NCI-H1417 (cell line): ENCODE results near the gene DNMT3B.
"Not testable (repeated sequence)": the region's sequence is repeated elsewhere in the genome, so short reads cannot be mapped to it uniquely, and the experiment has no call there.

Experiments used
- DNase-seq, 3 experiments: peaks; one replicate each; lab custom pipeline; 2025; lab: John Stamatoyannopoulos, UW

Gene DNMT3B

GRCh38 chr20:32761831-32762753 is at the start of gene DNMT3B:
DNMT3B (plus strand) TSS chr20:32762385; CDS start chr20:32780324, 17,939 bp downstream.
- peak; percentile 81 to 97 (median 92) for DNase-seq

DNA sequence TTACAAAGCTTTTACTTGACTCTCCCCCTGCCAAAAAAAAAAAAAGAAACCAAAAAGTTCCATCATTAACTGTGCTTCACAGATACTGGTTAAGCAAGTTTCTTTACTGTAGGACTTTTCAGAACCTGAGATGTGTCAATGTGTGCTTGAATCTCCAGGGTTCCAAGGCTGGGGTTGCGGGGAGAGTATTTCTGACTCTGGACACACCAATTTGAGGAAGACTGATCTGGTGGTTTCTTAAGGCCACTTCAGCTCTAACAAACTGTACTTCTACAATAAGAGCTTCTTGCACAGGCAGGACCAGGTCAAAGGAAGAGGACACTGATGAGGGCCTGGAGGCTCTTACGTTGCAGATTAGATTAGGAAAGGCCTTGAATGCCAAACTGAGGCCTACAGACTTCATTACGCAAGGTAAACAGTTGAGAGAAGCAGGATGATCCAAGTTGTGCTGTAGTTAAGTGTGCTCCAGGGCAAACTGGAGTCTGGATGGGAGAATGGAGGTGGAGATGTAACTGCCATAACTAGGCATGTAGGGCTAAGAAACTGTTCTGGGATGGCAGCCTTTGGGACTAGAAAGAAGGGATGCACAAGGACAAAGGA is 43.3 kb upstream of the DNMT3B start:
- DNase-seq: no peak

DNA sequence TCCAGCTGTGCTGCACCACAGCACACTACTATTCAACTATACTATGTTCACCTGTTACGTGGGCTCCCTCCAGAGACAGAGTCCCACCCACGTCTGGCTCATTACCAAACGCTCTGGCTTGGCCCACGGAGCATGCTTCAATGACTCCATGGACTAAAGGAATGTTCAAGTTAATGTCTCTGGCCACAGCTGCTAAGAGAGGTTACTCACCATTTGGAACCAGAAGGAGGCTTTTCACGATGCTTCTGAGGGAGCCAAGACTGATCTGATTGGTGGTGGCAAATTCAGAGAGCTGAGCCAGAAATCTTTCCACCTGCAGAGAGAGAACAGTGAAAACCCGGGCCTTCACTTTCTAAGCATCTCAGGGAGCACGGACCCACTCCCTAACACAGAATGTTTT is 34.5 kb upstream of the DNMT3B start:
- no peak for DNase-seq

DNA sequence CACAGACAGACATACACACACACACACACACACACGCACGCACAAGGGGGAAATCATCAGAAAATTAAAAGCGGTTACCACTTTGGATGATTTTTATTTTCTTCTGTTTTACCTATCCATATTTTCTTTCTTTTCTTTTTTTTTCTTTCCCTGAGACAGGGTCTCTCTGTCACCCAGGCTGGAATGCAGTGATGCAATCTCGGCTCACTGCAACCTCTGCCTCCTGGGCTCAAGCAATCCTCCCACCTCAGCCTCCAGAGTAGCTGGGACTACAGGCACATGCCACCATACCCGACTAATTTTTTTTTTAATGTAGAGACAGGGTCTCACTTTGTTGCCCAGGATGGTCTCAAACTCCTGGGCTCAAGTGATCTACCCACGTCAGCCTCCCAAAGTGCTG is 33.8 kb upstream of the DNMT3B start:
- DNase-seq: not testable (repeated sequence)

DNA sequence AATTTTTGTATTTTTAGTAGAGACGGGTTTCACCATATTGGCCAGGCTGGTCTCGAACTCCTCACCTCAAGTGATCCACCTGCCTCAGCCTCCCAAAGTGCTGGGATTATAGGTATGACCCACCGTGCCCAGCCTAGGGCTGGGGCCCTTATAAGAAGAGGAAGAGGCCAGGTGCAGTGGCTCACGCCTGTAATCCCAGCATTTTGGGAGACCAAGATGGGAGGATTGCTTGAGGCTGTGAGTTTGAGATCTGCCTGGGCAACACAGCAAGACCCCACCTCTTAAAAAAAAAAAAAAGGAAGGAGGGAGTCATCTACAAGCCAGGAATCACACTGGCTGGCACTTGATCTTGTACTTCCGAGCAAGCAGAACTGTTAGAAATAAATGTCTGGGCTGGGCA is 32.9 kb upstream of the DNMT3B start:
- DNase-seq: not testable (repeated sequence)

GRCh38 chr20:32731882-32732266 is 30.3 kb upstream of the DNMT3B start:
- no peak for DNase-seq

GRCh38 chr20:32737371-32738223 is 24.6 kb upstream of the DNMT3B start:
- no peak for DNase-seq

DNA sequence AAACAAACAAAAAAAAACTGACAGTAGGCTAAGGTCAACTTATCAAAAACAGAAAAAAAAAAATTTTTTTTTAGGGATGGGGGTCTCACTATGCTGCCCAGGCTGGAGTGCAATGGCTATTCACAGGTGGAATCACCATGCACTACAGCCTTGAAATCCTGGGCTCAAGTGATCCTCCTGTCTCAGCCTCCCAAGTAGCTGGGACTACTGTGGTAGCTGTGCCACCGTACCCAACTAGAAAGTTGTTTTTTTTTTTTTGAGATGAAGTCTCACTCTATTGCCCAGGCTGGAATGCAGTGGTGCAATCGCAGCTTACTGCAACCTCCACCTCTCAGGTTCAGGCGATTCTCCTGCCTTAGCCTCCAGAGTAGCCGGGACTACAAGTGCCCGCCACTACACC is 21.0 kb upstream of the DNMT3B start:
- DNase-seq: no peak

GRCh38 chr20:32742322-32743236 is 19.6 kb upstream of the DNMT3B start:
- DNase-seq: peak in 2 of 3 experiments; percentile 40 to 49

DNA sequence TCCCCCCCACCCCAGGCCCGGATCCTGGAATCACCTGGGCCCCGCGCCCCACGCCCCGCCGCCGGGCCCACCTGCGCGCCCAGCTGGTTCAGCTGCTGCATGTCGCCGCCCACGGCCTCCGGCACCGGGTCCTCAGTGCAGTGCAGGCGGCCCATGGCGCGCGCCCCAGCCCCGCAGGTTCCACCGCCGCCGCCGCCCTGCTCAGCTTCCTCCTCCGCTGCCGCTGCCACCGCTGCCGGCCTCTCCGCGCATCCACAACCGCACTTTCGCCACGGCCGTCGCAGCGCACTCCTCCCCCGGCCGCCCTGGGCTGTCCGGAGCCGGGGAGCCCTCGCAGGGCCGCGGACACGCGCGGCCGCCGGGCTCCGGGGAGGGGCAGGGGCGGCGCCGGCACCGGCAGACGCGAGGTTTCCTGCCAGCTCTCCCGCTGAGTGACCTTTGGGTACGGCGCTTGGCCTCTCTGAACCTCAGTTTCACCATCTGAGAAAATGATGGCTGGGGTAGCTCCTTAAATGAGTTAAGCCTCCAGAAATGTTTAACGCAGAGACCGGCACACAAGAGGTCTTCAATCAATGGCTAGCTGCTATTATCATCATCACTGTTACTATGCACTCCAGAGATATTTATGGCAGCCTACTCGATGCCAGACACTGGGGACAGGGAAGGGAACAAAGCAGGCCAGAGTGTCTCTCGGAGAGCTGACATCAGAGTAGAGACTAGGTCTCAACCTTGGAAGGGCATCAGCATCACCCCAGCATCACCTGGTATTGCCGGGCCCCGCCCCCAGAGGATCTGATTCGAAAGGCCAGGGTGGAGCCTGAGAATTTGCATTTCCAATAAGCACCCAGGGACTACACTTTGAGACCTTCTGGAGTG is 18.7 kb upstream of the DNMT3B start, which contains the start of gene COMMD7:
Gene COMMD7, minus strand, starts transcription at position 231 of the 876 bp plus-strand sequence. Its CDS starts 76 bp downstream, at position 155.
- peak; percentile 42 to 81 (median 75) for DNase-seq

DNA sequence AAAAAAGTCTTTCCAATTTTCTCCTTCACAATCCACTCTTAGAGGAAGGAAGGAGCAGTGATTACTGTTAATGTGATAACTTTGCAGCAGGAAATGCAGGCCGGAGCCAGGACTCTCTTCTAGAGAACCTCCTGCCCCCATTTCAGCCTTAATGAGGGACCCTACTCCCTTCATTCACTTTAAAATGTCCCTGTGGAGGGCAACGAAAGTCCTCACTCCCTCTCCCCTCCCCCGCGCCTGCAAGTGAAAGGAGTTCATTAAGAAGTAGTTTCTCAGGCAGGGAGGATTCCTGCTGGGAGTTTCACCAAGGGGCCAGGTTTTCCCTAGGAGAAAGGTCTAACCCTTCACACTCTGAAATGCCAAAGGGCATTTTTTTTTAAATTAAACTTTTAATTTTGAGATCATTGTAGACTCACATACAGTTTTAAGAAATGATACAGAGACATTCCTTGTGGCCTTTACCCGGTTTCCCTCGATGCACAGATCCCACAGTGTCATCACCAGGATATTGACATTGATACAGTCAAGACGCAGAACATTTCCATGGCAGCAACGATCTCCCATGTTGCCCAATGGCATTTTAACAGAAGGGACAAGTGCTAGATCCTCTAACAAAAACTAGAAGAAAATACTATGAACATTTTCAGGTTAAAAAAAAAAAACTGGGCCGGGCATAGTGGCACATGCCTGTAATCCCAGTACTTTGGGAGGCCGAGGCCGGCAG is 12.1 kb upstream of the DNMT3B start:
- no peak for DNase-seq

- no peak for DNase-seq
These were observed 10.9 kb upstream of the DNMT3B start for GRCh38 chr20:32751293-32751692.

DNA sequence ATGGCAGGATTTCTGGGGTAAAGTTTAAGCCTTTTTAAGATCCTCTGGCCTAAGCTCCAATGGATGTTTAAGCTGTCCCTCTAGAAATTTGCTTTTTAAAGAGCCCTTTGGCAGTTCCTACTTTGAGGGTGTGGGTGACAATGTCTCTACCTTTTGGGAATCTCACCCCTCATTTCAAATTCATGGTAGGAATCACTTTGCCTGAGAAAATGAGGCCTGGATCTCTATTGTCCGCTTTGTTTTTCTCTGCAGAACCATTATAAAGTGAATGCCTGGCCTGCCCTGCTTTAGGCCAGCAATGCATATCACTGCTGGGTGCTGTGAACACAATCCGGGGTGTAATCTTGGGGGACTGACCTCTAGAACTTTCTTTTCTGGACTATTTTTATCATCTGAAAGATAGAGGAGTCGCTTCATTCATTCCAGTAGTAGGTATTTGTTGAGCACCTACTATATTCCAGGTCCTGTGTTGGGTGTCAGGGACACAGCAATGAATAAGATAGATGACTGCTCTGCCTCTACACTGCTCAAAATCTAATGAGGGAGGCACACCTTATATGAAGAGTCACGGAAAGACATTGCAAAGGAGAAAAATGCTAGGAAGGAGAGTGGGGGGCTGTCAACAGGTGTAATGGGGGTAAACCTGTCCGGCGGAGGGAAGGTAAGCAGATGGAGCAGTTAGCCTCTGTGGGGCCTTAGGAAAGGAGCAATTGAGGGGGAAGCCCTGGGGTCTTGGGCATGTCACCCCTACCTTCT is 10.3 kb upstream of the DNMT3B start:
- DNase-seq: no peak

GRCh38 chr20:32752458-32753250 is 9.5 kb upstream of the DNMT3B start:
- DNase-seq: no peak

GRCh38 chr20:32753731-32754130 is 8.5 kb upstream of the DNMT3B start:
- DNase-seq: no peak

DNA sequence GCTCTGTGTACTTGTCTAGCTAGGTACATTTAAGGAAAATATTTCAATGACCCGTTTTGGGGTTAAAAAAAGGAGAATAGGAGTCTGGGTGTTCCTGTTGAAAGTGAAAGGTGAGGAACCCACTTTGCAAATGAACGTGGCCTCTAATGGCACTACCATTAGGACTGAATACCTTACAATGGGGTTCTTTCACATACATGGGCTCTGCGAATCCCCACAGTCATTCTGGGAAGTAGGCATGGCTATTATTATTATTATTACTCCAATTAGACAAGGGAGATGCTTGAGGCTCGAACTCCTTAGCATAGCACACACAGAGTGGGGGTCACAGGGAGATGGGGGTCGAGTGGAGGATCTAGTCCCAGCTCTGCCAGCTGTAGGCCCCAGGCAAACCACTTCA is 6.0 kb upstream of the DNMT3B start:
- DNase-seq: no peak

- no peak for DNase-seq
These were observed 761 bp upstream of the DNMT3B start for GRCh38 chr20:32761417-32761830.

- peak in 1 of 3 experiments; percentile 79 for DNase-seq
These were observed 593 bp downstream of the DNMT3B start for GRCh38 chr20:32762754-32763201.
